Measurements from ENCODE around the gene FOXP1.

The FOXP1 gene

GRCh38 chr3:71488882-71489281 lies 94.6 kb downstream of the FOXP1 start:
- TF ChIP-seq CTCF (IDR thresholded peaks at IDR 0.05; ENCODE audit: extremely low read depth, insufficient read depth, missing control alignments) = no peak
- no peak for DNase-seq (ENCODE audit: low spot score)
- in situ Hi-C loops (cut with MboI; ENCODE audit: low pct_unique_long_range_greater_than_20kb, low sequenced_read_pairs, unreplicated experiment) = no loop called here

- TF ChIP-seq CTCF (IDR thresholded peaks at IDR 0.05; ENCODE audit: extremely low read depth, insufficient read depth, missing control alignments) = no peak
- in situ Hi-C loops (cut with MboI; ENCODE audit: low pct_unique_long_range_greater_than_20kb, low sequenced_read_pairs, unreplicated experiment) = no loop called here
- no peak for DNase-seq (ENCODE audit: low spot score)
These were observed 95.1 kb downstream of the FOXP1 start for GRCh38 chr3:71488391-71488809.

- no peak for TF ChIP-seq CTCF (IDR thresholded peaks at IDR 0.05; ENCODE audit: extremely low read depth, insufficient read depth, missing control alignments)
- DNase-seq (ENCODE audit: low spot score) = no peak
- in situ Hi-C loops (cut with MboI; ENCODE audit: low pct_unique_long_range_greater_than_20kb, low sequenced_read_pairs, unreplicated experiment) = no loop called here
These were observed 96.1 kb downstream of the FOXP1 start for GRCh38 chr3:71487418-71487817.

GRCh38 chr3:71486831-71487230 lies 96.7 kb downstream of the FOXP1 start:
- TF ChIP-seq CTCF (IDR thresholded peaks at IDR 0.05; ENCODE audit: extremely low read depth, insufficient read depth, missing control alignments) = no peak
- in situ Hi-C loops (cut with MboI; ENCODE audit: low pct_unique_long_range_greater_than_20kb, low sequenced_read_pairs, unreplicated experiment) = no loop called here
- no peak for DNase-seq (ENCODE audit: low spot score)

- DNase-seq (ENCODE audit: low spot score) = no peak
- in situ Hi-C loops (cut with MboI; ENCODE audit: low pct_unique_long_range_greater_than_20kb, low sequenced_read_pairs, unreplicated experiment) = no loop called here
- TF ChIP-seq CTCF (IDR thresholded peaks at IDR 0.05; ENCODE audit: extremely low read depth, insufficient read depth, missing control alignments) = no peak
These were observed 97.6 kb downstream of the FOXP1 start for GRCh38 chr3:71485896-71486295.

- TF ChIP-seq CTCF (IDR thresholded peaks at IDR 0.05; ENCODE audit: extremely low read depth, insufficient read depth, missing control alignments) = no peak
- DNase-seq (ENCODE audit: low spot score) = no peak
- in situ Hi-C loops (cut with MboI; ENCODE audit: low pct_unique_long_range_greater_than_20kb, low sequenced_read_pairs, unreplicated experiment) = no loop called here
These were observed 99.1 kb downstream of the FOXP1 start for GRCh38 chr3:71484452-71484851.

- no peak for DNase-seq (ENCODE audit: low spot score)
- in situ Hi-C loops (cut with MboI; ENCODE audit: low pct_unique_long_range_greater_than_20kb, low sequenced_read_pairs, unreplicated experiment) = no loop called here
- no peak for TF ChIP-seq CTCF (IDR thresholded peaks at IDR 0.05; ENCODE audit: extremely low read depth, insufficient read depth, missing control alignments)
These were observed 99.5 kb downstream of the FOXP1 start for GRCh38 chr3:71484047-71484446.

Data from GM13977 (cell line).